VCaP (cell line): ENCODE results near the gene ZG16.

Experiments used
- H3K27ac ChIP-seq: fragments of 450-650 bp; 2 replicates; pipeline ENCODE4 v1.5.1; 2017
- TF ChIP-seq, protein P1 (sequence below): fragments of 450-650 bp; conservative IDR thresholded peaks from 2 replicates; pipeline ENCODE4 v1.5.1; 2017; ENCODE audit warnings: mild to moderate bottlenecking, moderate library complexity

ZG16 gene

DNA sequence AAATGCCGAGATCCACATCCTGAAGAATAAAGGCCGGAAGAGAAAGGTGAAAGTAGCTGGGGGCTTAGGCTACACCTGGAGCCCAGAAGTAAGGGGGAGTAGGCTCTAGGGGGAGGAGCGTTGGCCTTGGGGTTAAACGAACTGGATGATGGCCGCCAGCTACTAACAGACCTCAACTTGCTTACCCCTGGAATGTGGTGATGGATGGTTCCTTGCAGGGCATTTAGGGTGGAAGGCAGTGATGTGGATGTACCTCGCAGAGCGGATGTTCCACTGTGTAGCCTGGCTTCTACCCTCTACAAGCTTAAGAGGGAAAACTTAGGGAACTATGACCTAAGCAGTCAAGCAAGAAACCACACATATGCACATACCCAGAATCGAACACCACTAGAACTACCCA is 26.0 kb downstream of the ZG16 start:
- TF ChIP-seq, protein P1, sequence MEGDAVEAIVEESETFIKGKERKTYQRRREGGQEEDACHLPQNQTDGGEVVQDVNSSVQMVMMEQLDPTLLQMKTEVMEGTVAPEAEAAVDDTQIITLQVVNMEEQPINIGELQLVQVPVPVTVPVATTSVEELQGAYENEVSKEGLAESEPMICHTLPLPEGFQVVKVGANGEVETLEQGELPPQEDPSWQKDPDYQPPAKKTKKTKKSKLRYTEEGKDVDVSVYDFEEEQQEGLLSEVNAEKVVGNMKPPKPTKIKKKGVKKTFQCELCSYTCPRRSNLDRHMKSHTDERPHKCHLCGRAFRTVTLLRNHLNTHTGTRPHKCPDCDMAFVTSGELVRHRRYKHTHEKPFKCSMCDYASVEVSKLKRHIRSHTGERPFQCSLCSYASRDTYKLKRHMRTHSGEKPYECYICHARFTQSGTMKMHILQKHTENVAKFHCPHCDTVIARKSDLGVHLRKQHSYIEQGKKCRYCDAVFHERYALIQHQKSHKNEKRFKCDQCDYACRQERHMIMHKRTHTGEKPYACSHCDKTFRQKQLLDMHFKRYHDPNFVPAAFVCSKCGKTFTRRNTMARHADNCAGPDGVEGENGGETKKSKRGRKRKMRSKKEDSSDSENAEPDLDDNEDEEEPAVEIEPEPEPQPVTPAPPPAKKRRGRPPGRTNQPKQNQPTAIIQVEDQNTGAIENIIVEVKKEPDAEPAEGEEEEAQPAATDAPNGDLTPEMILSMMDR = no peak
- peak overlapping the region; percentile 92 for H3K27ac ChIP-seq

DNA sequence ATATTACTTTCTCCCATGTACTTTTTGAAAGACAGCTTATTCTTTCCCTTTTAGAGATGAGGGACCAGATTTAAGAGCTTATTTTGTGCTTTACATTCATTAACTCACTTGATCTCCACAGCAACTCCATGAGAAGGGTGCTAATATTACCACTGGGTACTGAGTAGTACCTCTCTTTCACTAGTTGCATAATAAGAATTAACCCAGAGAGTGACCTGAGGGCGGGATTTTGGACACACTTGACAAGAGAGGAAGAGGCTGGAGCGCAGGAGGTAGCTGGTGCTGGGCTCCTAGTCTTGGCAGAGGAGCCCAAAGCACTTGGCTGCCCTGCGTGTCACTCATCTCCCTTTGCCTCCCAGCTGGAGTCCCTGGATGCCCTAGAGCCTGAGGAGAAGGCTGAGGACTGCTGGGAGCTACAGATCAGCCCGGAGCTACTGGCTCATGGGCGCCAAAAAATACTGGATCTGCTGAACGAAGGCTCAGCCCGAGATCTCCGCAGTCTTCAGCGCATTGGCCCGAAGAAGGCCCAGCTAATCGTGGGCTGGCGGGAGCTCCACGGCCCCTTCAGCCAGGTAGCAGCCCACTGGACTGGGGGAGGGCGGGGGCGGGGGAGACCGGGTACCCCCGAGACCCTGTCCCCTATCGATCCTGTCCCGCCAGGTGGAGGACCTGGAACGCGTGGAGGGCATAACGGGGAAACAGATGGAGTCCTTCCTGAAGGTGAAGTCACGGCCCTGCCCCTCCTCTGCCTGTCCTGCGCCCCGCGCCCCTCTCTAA is 26.6 kb downstream of the ZG16 start:
- H3K27ac ChIP-seq = peak overlapping the region; percentile 92
- TF ChIP-seq, protein P1 = no peak

DNA sequence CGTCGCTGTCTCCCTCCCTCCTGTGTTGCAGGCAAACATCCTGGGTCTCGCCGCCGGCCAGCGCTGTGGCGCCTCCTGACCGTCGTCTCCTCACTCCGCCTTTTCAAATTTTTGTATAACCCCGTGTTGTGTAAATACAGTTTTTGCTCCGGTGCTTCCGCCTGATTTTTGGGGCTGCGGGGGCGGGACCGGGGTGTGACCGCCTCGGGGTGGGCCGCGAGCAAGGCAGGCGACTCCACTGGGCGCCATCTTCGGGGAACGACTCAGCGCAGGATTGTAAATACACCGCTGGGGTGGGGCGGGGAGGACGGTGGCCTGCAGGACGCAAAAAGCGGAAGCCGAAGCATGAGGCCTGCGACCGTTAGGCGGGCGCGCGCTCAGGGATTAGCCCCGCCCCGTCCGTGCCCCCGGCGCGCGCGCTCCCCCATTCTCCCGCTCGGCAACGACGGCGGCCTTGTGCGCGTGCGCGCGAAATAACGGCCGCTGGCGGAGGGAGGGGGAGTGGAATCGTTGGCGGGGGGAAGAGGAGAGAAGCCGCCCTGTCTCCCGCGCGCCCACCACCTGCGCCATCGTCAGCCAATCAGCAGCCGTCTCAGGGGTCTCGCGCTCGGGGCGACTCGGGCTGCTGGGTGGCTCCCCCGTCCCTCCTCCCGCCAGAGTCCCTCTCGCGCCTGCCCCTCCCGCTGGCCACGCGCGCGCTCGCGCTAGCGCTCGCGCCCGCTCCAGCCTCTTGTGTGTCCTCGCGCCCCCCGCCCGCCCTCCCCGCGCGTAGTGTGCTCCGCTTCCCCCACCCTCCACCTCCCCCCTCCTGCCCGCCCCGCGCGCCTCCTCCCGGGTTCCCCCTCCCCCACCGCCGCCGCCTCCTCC is 27.4 kb downstream of the ZG16 start:
- TF ChIP-seq, protein P1 = no peak

GRCh38 chr16:29806099-29806579 is 28.1 kb downstream of the ZG16 start, which contains the start of gene MAZ:
MAZ (plus strand) TSS chr16:29806529; CDS start chr16:29806702, 173 bp downstream.
- TF ChIP-seq, protein P1 = no peak
- peak within 1 kb of the TSS; percentile 92 for H3K27ac ChIP-seq

More for the DNA sequence above, 27.4 kb downstream of the ZG16 start:
- peak overlapping the region; percentile 92 for H3K27ac ChIP-seq

DNA sequence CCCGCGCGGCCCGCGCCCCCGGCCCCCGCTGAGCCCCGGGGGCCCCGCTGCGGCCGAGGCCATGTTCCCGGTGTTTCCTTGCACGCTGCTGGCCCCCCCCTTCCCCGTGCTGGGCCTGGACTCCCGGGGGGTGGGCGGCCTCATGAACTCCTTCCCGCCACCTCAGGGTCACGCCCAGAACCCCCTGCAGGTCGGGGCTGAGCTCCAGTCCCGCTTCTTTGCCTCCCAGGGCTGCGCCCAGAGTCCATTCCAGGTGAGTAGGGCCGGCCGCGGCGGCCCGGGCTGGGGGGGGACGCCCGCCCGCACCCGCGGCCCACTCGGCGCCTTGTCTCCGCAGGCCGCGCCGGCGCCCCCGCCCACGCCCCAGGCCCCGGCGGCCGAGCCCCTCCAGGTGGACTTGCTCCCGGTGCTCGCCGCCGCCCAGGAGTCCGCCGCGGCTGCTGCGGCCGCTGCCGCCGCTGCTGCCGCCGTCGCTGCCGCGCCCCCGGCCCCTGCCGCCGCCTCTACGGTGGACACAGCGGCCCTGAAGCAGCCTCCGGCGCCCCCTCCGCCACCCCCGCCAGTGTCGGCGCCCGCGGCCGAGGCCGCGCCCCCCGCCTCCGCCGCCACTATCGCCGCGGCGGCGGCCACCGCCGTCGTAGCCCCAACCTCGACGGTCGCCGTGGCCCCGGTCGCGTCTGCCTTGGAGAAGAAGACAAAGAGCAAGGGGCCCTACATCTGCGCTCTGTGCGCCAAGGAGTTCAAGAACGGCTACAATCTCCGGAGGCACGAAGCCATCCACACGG is 28.8 kb downstream of the ZG16 start:
- TF ChIP-seq, protein P1 = no peak
- peak overlapping the region; percentile 92 for H3K27ac ChIP-seq

DNA sequence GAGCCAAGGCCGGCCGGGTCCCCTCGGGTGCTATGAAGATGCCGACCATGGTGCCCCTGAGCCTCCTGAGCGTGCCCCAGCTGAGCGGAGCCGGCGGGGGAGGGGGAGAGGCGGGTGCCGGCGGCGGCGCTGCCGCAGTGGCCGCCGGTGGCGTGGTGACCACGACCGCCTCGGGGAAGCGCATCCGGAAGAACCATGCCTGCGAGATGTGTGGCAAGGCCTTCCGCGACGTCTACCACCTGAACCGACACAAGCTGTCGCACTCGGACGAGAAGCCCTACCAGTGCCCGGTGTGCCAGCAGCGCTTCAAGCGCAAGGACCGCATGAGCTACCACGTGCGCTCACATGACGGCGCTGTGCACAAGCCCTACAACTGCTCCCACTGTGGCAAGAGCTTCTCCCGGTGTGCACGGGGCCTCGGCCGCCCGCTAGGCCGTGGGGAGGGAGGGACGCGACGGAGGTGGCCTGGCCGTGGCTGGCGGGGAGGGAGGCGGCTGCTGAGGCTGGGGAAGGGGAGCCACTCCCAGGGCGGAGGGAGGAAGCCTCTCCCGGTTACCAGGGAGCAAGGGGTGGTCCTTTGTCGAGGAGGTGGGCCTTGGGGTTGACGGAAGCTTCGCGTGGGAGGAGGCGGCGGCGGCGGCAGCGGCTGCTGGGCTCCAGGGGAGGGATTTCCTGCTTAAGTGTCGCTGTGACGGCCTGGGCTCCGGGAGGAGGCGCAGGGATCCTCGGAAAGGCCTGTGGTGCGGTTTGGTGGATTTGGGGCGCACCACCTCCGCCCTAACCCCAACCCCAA is 29.6 kb downstream of the ZG16 start:
- TF ChIP-seq, protein P1 = peak; percentile 31; the same call in 1 of the 2 replicates
- H3K27ac ChIP-seq = peak overlapping the region; percentile 92
